Measurements from ENCODE around the gene LYPD5.

DNA sequence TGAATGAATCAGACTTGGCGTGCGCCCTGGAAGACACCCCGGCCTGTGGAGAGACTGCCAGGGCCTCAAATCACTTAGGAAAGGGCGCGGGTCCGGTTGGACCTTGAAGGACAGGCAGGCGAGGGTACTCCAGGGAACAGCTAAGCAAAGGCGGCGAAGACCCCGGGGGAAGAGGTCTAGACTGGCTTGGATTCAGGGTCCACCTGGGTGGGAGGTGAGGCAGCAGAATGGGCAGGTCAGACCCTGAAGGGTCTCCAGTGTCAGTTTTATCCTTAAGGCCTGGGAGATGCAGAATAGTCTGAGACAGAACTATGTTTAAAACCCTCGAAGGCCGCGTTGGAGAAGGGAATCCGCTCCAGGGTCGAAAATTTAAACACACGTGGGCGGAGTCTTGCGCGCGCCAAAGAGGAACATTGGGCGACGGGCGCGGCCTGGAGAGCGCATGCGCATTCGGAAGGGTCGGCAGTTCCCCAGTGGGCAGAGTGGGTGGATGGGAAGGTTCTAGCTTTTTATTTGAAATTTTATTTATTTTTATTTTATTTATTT, 46.9 kb downstream of the LYPD5 start:
- TF ChIP-seq, protein P1, sequence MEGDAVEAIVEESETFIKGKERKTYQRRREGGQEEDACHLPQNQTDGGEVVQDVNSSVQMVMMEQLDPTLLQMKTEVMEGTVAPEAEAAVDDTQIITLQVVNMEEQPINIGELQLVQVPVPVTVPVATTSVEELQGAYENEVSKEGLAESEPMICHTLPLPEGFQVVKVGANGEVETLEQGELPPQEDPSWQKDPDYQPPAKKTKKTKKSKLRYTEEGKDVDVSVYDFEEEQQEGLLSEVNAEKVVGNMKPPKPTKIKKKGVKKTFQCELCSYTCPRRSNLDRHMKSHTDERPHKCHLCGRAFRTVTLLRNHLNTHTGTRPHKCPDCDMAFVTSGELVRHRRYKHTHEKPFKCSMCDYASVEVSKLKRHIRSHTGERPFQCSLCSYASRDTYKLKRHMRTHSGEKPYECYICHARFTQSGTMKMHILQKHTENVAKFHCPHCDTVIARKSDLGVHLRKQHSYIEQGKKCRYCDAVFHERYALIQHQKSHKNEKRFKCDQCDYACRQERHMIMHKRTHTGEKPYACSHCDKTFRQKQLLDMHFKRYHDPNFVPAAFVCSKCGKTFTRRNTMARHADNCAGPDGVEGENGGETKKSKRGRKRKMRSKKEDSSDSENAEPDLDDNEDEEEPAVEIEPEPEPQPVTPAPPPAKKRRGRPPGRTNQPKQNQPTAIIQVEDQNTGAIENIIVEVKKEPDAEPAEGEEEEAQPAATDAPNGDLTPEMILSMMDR (IDR thresholded peaks at IDR 0.05; ENCODE audit: low read length) = no peak
- no peak for TF ChIP-seq EZH2 (IDR thresholded peaks at IDR 0.05; ENCODE audit: borderline replicate concordance, low read length)
